Sigmoid colon (tissue), 4 donors: ENCODE data around the gene PTPN1.

ENCODE experiments used
- CTCF ChIP-seq, 4 experiments: fragments of 450-650 bp in 3 of 4; fragments of 200-600 bp in 1 of 4; IDR thresholded peaks; one replicate each; pipeline ENCODE4 v1.5.1; 2016 to 2019; ENCODE audit warnings: antibody characterized with exemption in 4 of 4, mild to moderate bottlenecking in 3 of 4, moderate library complexity in 2 of 4
- EP300 ChIP-seq, 4 donors: sonication (generic); formaldehyde crosslinking; IDR thresholded peaks; one replicate each; pipeline ENCODE4 v1.6.1; 2017; ENCODE audit warnings: antibody characterized with exemption in 4 of 4

GRCh38 chr20:50593005-50593335 lies 82.8 kb downstream of the PTPN1 start:
- TF ChIP-seq CTCF (IDR thresholded peaks at IDR 0.05): no peak
- no peak for TF ChIP-seq EP300 (IDR thresholded peaks at IDR 0.05)
